Endothelial cell of umbilical vein (primary cell): Measurements from ENCODE around the gene NPSR1. TPM values are rescaled to one million over a fixed set of nuclear protein-coding genes. Genes with fewer than 3 reads are reported as not detected.

Source experiments
- BruUV-seq: library from RNA; stranded (reverse); fragments of 400-500 nt; replicated peaks from 2 replicates; lab custom pipeline; 2021; lab: Mats Ljungman, UMichigan
- CTCF ChIA-PET: fragments of 300-600, 350-600 bp; sonication (Branson Sonifier 250); formaldehyde crosslinking; loops from one replicate; lab custom pipeline; 2021; ENCODE audit warnings: antibody characterized with exemption, inconsistent platforms; lab: Charles Lee
- POLR2A ChIA-PET: fragments of 300-600, 350-600 bp; sonication (Branson Sonifier 250); formaldehyde crosslinking; loops from one replicate; lab custom pipeline; 2021; ENCODE audit warnings: antibody characterized with exemption, inconsistent platforms; lab: Charles Lee
- DNase-seq: peaks from one replicate; pipeline ENCODE4 v3.0.0-alpha.2; 2011; ENCODE audit warnings: low read depth, low spot score
- FAIRE-seq: peaks from 2 replicates; lab custom pipeline; 2011; peaks lifted over from hg19 to GRCh38; lab: Jason Lieb, UNC
- H2AFZ ChIP-seq: 2 replicates; pipeline ENCODE4 v1.6.0; 2012; ENCODE audit warnings: low read depth, low read length, control low read depth, inconsistent platforms
- H3K27ac ChIP-seq: 2 replicates; pipeline ENCODE4 v1.5.1; 2011; ENCODE audit warnings: low read depth, mild to moderate bottlenecking, control low read depth, low read length, moderate library complexity; ENCODE audit not compliant: insufficient read depth
- H3K27me3 ChIP-seq, 2 experiments: 2 replicates each; pipeline versions ENCODE4 v1.6.0 to v1.6.1; 2011; ENCODE audit warnings: low read length in 2 of 2, mixed read lengths in 1 of 2; ENCODE audit not compliant: control insufficient read depth in 2 of 2, insufficient read depth in 2 of 2
- H3K36me3 ChIP-seq, 2 experiments: 2 replicates in 1 of 2; 3 replicates in 1 of 2; pipeline ENCODE4 v1.5.1; 2011; ENCODE audit warnings: low read length in 2 of 2, mild to moderate bottlenecking in 1 of 2, moderate library complexity in 1 of 2; ENCODE audit not compliant: control insufficient read depth in 2 of 2, insufficient read depth in 2 of 2; ENCODE audit errors: extremely low read depth in 1 of 2
- H3K4me1 ChIP-seq: 3 replicates; pipeline ENCODE4 v1.5.1; 2011; ENCODE audit warnings: mild to moderate bottlenecking, low read length; ENCODE audit not compliant: control insufficient read depth, insufficient read depth; ENCODE audit errors: extremely low read depth
- H3K4me2 ChIP-seq: 2 replicates; pipeline ENCODE4 v1.6.1; 2011; ENCODE audit warnings: low read length, control low read depth, mixed read lengths; ENCODE audit not compliant: insufficient read depth
- H3K4me3 ChIP-seq, 3 experiments: fragments of 200-600 bp in 1 of 3; sonication (generic), shearing (Covaris generic) in 1 of 3; replicated peaks in 1 of 3; 2 replicates each; pipeline ENCODE4 v1.5.1; 2011 to 2016; ENCODE audit warnings: control low read depth in 3 of 3, low read length in 3 of 3, mild to moderate bottlenecking in 2 of 3, inconsistent platforms in 1 of 3, low read depth in 1 of 3, moderate library complexity in 1 of 3; ENCODE audit not compliant: insufficient read depth in 1 of 3
- H3K79me2 ChIP-seq: 2 replicates; pipeline ENCODE4 v1.6.0; 2012; ENCODE audit warnings: low read length, inconsistent platforms; ENCODE audit not compliant: control insufficient read depth, insufficient read depth
- H3K9ac ChIP-seq: replicated peaks from 2 replicates; pipeline ENCODE3; 2011; ENCODE audit warnings: low read length, control low read depth; ENCODE audit not compliant: insufficient read depth; ENCODE audit errors: extremely low read depth
- H3K9me1 ChIP-seq: replicated peaks from 3 replicates; pipeline ENCODE4 v1.6.0; 2011; ENCODE audit warnings: mild to moderate bottlenecking, low read length; ENCODE audit not compliant: control insufficient read depth, insufficient read depth; ENCODE audit errors: extremely low read depth
- H3K9me3 ChIP-seq: replicated peaks from 2 replicates; pipeline ENCODE4 v1.5.1; 2012; ENCODE audit warnings: low read length, inconsistent platforms; ENCODE audit not compliant: control insufficient read depth, insufficient read depth
- H4K20me1 ChIP-seq: replicated peaks from 2 replicates; pipeline ENCODE3; 2011; ENCODE audit warnings: mild to moderate bottlenecking, low read length; ENCODE audit not compliant: control insufficient read depth, insufficient read depth; ENCODE audit errors: extremely low read depth
- EZH2 ChIP-seq: IDR thresholded peaks from 2 replicates; pipeline ENCODE4 v1.6.1; 2012; ENCODE audit warnings: borderline replicate concordance, low read depth, mild to moderate bottlenecking, moderate library complexity, low read length, inconsistent platforms; ENCODE audit not compliant: severe bottlenecking
- FOS ChIP-seq: IDR thresholded peaks from 2 replicates; pipeline ENCODE4 v1.6.1; 2011; ENCODE audit warnings: mild to moderate bottlenecking, low read length, moderate library complexity, borderline replicate concordance; ENCODE audit not compliant: insufficient read depth
- GATA2 ChIP-seq: IDR thresholded peaks from 2 replicates; pipeline ENCODE4 v1.7.0; 2011; ENCODE audit warnings: low read depth, mild to moderate bottlenecking, moderate library complexity, mixed read lengths, low read length; ENCODE audit not compliant: insufficient read length, insufficient read depth
- JUN ChIP-seq: IDR thresholded peaks from 2 replicates; pipeline ENCODE4 v1.6.1; 2011; ENCODE audit warnings: borderline replicate concordance, low read depth; ENCODE audit not compliant: insufficient read length, insufficient read depth
- MYC ChIP-seq: IDR thresholded peaks from one replicate; pipeline ENCODE4 v1.6.1; 2011; ENCODE audit warnings: mild to moderate bottlenecking, low read depth, low read length
- POLR2A ChIP-seq: IDR thresholded peaks from 2 replicates; pipeline ENCODE4 v1.6.1; 2012; ENCODE audit warnings: low read depth, mild to moderate bottlenecking, control low read depth, low read length
- POLR2AphosphoS5 ChIP-seq: IDR thresholded peaks from 2 replicates; pipeline ENCODE4 v1.6.1; 2012; ENCODE audit warnings: low read depth, mild to moderate bottlenecking, control low read depth, low read length, moderate library complexity; ENCODE audit not compliant: insufficient read depth
- dilution Hi-C: fragments of 300-500 bp; cut with MboI; formaldehyde crosslinking; loops from one replicate; pipeline ENCODE4 v1.15.0; 2019; ENCODE audit warnings: low sequenced_read_pairs; ENCODE audit not compliant: extremely low pct_ligation_motif_present
- intact Hi-C: fragments of 100-400 bp; cut with micrococcal nuclease; formaldehyde crosslinking; loops from one replicate; pipeline ENCODE4 v1.10.0; 2022
- polyA plus RNA-seq, 4 experiments: library from polyadenylated mRNA; depleted of rRNA in 3 of 4; stranded (reverse) in 3 of 4; unstranded in 1 of 4; fragments of >200 nt; gene quantifications; 2 replicates each; pipeline versions ENCODE4 v1.2.1 to v1.2.3, GENCODE V29; 2011 to 2012; ENCODE audit warnings: missing spikeins in 1 of 4
- total RNA-seq: library from RNA; stranded (reverse); gene quantifications from 2 replicates; pipeline ENCODE4 v1.2.3, GENCODE V29; 2021
- TF ChIP-seq, protein P1 (sequence below): IDR thresholded peaks from 2 replicates; pipeline ENCODE4 v1.6.1; 2011; ENCODE audit not compliant: insufficient read depth, insufficient read length
- TF ChIP-seq, protein P2 (sequence below), 2 donors: IDR thresholded peaks; 1 replicate in 1 of 2; 2 replicates in 1 of 2; pipeline ENCODE4 v1.5.1; 2011; ENCODE audit warnings: low read length in 2 of 2, mild to moderate bottlenecking in 2 of 2, moderate library complexity in 2 of 2, control low read depth in 1 of 2, inconsistent platforms in 1 of 2, low read depth in 1 of 2; ENCODE audit not compliant: insufficient read depth in 1 of 2; ENCODE audit errors: extremely low read depth in 1 of 2

Gene NPSR1
- total and polyA plus RNA-seq, 2 donors (not counting 3 experiments of a cell fraction or from before 2014, with no cell fraction given), result not detected

DNA sequence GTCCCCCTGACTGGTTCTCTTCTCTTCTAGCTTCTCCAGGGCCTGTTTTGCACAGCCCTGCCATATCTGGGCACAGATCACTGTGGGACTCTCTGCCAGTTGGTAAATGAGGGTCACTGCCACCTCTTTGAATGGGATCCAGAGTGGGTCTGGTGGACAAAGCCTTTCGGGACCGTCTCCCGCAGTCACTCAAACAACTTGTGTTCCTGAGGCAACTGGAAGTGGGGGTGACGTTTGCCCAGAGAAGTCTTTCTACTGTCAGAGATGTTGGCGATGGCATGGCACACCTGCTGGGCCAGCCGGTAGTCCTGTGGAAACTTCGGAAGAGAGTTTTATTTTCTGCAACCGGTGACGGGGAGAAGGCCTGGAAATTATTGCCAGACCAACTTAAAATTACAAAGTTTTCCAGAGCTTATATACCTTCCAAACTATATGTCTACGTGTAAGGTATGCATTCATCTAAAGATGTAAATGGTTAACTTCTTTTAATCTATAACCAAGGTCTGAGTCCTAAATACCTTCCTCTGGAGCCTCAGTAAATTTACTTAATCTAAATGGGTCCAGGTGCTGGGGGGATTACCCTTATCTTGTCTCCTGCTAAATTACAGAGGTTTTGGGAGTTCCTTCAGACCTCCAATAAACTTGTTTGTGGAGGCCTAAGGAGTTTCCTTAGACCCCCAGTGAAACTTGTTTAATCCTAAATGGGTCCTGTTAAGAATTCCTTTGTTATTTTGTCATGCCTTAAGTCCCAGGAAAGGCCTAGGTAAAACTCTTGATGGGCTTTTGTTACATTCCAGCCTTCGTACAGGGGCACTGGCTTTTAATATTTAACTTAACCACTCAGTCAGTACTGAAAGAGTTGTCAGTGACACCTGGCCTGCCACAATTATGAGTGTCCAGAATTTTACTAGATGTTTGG lies 94.0 kb downstream of the NPSR1 start:
- DNase-seq, result no peak
- no TSS peak for BruUV-seq
- H3K4me2 ChIP-seq, result no peak overlapping the region
- ChIA-PET POLR2A (no interaction called here), CTCF (interaction anchor here (1.2 kb wide), 1 partner anchor 9 kb away, joined by 3 read pairs; no protein-coding TSS in a partner anchor)
- no peaks in the 10 kb centered on the region for H4K20me1 ChIP-seq
- H3K27ac ChIP-seq, result no peak overlapping the region
- H3K79me2 ChIP-seq, result no peaks in the 10 kb centered on the region
- H3K9ac ChIP-seq, result no peak overlapping the region
- H2AFZ ChIP-seq, result no peak overlapping the region
- no peaks in the 10 kb centered on the region for H3K27me3 ChIP-seq
- intact Hi-C loops (no loop called here), dilution Hi-C loops (no loop called here)
- no peaks in the 10 kb centered on the region for H3K36me3 ChIP-seq
- H3K4me1 ChIP-seq, result peaks cover 16% of the 10 kb centered on the region
- no peak for FAIRE-seq
- no peak overlapping the region for H3K4me3 ChIP-seq
- TF ChIP-seq MYC, result no peak
- H3K9me1 ChIP-seq, result no peaks in the 10 kb centered on the region
- no peaks in the 10 kb centered on the region for H3K9me3 ChIP-seq

DNA sequence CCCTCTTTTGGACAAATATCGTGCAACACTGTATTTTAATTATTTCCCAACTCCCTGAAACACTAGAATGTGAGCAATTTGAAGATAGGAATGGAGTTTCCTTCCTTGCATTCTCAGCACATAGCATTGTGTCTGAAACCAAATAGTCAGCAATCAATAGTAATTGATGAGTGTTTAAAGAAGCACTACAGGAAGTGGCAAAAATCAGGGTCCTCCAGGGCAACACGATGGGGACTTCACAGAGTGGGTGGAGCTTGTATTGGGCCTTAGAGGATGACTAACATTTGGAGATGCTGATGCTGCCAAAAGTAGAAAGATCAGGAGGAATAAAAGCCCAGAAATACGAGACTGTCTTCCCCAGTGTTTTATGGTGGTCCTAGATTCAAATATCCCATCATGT lies 94.9 kb downstream of the NPSR1 start:
- Histone ChIP-seq H3K27ac (no peak overlapping the region), H3K36me3 (no peaks in the 10 kb centered on the region), H3K27me3 (no peaks in the 10 kb centered on the region), H3K9me3 (no peaks in the 10 kb centered on the region), H3K9me1 (no peaks in the 10 kb centered on the region), H3K4me1 (peaks cover 12% of the 10 kb centered on the region), H3K9ac (no peak overlapping the region), H3K79me2 (no peaks in the 10 kb centered on the region), H3K4me3 (no peak overlapping the region), H3K4me2 (no peak overlapping the region), H2AFZ (no peak overlapping the region), H4K20me1 (no peaks in the 10 kb centered on the region)
- intact Hi-C loops, result no loop called here
- ChIA-PET POLR2A (no interaction called here), CTCF (no interaction called here)
- TF ChIP-seq POLR2A, result no peak
- TF ChIP-seq GATA2, result no peak
- TF ChIP-seq, protein P1, sequence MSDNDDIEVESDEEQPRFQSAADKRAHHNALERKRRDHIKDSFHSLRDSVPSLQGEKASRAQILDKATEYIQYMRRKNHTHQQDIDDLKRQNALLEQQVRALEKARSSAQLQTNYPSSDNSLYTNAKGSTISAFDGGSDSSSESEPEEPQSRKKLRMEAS, result no peak
- no peak for TF ChIP-seq JUN
- no peak for TF ChIP-seq MYC
- TF ChIP-seq POLR2AphosphoS5, result no peak
- no peak for TF ChIP-seq EZH2
- TF ChIP-seq FOS, result no peak
- TF ChIP-seq, protein P2, sequence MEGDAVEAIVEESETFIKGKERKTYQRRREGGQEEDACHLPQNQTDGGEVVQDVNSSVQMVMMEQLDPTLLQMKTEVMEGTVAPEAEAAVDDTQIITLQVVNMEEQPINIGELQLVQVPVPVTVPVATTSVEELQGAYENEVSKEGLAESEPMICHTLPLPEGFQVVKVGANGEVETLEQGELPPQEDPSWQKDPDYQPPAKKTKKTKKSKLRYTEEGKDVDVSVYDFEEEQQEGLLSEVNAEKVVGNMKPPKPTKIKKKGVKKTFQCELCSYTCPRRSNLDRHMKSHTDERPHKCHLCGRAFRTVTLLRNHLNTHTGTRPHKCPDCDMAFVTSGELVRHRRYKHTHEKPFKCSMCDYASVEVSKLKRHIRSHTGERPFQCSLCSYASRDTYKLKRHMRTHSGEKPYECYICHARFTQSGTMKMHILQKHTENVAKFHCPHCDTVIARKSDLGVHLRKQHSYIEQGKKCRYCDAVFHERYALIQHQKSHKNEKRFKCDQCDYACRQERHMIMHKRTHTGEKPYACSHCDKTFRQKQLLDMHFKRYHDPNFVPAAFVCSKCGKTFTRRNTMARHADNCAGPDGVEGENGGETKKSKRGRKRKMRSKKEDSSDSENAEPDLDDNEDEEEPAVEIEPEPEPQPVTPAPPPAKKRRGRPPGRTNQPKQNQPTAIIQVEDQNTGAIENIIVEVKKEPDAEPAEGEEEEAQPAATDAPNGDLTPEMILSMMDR (IDR thresholded peaks at IDR 0.05; ENCODE audit: extremely low read depth in 1 of 2, insufficient read depth in 1 of 2, low read depth in 1 of 2, low read length in 2 of 2), result no peak
- DNase-seq (no peak), FAIRE-seq (no peak)
- no TSS peak for BruUV-seq
- dilution Hi-C loops, result no loop called here
